ENCODE results near the gene SH3RF3.

The SH3RF3 gene

DNA sequence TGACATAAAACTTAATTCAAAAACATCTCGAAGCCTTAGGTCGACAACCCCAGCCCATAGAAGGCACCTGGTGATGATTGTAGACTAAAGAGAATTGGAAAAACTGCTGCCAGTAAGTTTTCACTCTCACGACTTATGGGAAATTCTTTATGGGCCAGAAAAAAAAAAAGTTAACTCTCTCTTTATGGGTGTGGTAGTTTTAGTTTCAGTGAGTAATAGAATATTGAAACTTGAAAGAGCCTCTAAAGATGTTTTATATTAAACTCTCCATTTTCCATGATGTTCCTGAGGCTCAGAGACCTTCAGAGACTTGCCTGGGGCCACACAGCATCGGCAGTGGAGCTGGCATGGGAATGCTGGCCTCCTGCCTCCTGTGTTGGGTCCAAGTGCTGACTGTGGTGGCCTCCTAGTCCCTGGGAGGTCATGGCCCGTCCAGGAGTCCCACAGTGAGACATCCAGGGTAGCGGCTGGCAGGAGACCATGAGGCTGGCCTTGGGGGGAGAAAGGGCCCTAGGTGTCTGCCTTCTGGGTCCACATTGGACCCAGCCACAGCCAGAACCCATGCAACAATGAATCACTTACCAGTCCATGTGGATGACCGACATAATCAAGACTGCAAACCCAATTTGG is 325.9 kb downstream of the SH3RF3 start:
- DNase-seq (ENCODE audit: low read depth), result no peak

DNA sequence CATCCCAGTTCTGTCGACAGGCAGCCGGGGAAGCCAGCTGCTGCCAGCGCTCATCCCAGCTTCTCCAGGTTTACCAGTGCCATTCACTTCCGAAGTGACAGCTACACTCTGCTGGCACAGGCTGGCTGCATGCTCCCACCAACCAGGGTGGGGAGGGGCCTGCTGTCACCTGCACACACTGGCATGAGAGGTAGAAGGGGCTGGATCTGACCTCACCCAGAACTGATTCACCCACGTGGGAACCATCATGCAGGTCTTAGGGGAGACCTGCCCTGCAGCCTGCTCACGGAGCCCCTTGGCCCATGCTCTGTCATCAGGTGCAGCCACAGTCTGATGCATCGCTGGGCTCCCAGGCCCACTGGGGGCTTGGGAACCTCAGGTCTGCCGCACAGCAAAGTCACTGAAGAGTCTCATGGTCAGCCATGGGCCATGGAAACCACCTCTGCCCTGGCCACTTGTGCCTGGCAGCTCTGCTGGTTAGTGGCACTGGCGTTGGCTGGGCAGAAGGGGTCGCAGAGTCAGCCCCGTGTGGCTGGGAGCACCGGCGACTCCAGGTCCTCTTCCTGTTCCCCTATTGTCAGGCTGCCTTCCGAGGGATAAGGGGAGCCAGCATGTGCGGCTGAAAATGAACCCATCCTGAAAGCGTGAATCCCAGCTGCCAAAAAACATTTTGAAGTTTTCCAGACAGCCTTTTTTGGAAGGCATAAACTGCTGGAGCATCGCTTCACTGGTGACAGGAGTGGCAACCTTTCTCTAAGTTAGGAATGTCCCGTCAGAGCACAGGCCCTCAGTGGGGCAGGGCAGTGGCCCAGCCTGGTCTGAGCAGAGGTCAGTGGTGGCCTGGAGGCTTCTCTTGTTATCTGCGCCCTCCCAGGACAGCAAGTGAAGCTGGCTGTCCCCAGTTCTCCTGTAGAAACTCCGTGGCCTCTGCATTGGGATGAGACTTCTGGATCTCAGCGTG is 327.0 kb downstream of the SH3RF3 start:
- no peak for DNase-seq (ENCODE audit: low read depth)

DNA sequence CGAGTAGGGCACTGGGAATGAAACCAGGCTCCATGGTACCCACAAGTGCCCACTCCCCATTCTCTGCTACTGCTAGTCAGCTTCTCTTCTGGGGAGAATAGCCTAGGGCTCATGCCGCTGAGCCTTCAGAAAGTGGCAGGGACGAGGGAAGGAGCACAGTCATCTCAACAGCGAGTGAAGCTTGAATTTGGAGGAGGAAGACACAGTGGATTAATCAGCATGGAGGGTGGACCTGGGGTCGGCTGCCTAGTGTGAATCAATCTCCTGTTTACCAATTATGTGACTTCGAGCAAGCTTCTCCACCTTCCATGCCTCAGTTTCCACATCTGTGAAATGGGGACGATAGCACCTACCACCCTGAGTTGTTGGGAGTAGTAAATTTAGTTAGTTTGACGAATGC is 327.8 kb downstream of the SH3RF3 start:
- no peak for DNase-seq (ENCODE audit: low read depth)

DNA sequence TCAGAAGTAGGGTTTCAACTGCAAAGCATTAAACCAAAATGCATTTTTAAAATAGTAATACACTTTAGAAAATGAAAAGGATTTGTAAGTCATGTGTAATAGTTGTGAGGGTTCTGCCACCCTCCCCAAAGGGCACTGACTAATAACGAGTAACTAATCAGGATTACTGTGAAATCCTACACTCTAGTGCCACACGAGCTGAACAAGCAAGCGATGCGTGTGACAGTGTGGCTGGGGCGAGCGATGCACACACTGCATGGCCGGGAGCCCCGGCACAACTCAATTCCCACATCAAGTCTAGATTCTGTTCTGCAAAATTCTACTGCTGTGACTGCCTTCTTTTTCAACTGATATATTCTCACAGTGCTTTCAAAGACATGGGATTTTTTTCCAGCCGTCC is 328.4 kb downstream of the SH3RF3 start:
- DNase-seq (ENCODE audit: low read depth), result no peak

DNA sequence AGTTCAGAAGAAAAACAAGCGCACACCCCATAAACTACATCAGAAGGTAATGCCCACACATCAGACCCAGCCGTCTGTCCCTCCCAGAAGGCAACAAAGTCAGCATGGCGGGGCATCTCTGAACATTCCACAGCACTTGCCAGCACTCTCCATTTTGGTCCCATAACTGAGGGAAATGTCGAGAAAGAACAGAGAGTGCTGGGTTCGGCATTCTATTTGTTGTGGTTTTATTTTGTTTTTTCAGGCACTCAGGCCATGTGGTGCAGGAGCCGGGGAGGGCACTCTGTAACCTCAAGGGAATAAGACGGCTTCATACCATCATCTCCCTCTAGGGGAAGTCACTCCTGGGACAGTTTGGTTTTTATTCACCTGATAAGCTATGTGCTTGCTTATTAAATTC is 328.8 kb downstream of the SH3RF3 start:
- no peak for DNase-seq (ENCODE audit: low read depth)

DNA sequence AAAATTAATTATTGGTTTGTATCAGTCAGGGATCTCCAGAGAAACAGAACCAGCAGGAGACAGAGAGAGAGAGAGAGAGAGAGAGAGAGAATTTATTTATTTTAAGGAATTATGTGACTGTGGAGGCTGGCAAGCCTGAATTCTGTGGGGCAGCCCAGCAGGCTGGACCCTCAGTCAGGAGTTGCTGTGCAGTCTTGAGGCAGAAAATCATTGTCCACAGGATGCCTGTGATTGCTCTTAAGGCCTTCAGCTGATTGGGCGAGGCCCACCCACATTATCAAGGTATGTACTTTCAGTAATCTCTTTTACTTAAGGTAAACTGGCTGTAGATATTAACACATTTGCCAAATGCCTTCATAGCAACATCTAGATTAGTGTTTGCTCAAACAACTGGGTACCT is 329.5 kb downstream of the SH3RF3 start:
- no peak for DNase-seq (ENCODE audit: low read depth)

DNA sequence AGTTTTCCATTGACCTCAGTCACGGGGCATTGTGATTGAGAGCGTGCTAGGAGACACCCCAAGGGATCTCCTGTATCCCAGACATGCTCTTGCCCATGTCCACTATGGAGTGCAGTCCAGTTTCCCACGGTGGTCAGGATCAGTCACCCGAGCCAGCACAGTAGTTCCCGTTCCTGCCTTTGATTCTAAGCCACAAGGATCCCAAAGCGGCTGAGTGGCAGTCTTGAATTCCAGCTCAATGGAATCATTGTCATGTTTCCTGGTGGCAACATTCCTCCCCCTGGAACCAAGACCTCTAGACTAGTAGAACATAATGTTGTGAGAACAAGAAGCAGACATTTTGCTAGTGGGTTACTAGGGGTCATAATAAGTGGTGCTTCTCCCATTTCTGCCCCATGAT is 330.5 kb downstream of the SH3RF3 start:
- DNase-seq (ENCODE audit: low read depth), result no peak

DNA sequence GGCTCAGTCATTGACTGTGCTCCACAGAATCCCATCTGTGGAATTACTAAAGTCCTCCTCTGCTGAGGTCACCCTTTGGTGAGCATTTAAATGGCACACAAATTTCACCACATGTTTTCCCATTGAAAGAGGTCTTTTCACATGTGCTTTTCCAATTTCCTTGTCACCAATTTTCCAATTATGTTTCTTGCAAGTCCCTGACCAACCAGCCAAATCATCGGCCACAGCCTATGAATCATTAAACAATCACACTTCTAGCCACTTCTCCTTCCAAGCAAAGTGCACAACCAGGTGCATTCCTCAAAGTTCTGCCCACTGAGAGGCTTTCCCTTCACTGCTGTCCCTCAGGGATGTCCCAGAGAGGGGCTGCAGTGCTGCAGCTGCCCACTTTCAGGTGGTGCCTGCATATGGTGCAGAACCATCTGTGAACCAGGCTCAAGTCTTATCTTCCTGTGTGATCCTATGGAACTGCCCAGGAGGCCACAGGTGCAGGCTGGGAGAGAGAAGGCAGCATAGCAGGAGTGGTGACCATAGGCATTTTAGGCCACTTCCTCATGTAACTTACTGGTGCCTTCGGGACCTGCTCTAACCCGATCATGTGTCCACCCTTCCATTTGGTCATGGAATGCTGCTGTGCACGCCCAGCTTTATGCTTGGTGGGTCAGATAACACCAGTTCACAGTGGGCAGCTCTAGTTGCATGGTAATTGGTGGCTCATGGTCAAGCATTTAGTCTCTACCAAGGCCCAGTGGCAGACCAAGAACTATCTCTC is 331.7 kb downstream of the SH3RF3 start:
- no peak for DNase-seq (ENCODE audit: low read depth)

DNA sequence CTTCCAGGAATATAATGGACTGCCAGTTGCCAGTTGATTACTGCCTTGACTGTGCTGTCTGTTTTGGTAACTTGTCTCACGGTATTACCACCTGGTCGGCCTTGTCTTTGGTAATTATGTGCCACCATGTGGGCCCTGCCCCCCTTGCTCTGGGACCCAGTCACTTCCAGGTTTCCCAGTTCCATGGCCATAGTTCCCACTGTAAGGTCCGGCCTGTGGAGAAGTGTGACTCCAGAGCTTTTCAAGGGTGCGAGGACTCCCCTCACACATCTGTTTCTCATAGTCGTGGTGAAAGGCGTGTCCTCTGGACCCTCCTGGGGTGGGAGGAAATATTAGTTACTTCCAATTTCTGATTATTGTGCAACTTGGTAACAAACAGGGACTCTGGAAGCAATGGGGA is 334.2 kb downstream of the SH3RF3 start:
- no peak for DNase-seq (ENCODE audit: low read depth)

DNA sequence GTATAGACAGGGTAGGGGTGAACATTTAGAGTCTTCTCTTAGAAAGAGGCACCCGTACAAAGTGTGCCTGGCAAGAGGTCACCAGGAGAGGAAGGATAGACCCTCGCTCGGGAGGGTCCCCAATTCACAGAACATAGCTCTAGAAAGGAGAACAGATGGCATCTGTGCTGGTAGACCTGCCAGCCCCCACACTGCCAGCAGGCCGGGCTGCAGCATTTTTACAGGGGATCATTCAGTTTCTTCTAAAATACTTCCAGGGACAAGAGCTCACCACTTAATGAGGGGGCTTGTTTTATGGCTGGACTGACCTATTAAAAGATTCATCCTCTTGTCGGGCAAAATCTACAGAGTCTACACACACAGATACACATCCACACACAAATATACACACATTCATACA is 334.9 kb downstream of the SH3RF3 start:
- DNase-seq (ENCODE audit: low read depth), result no peak

DNA sequence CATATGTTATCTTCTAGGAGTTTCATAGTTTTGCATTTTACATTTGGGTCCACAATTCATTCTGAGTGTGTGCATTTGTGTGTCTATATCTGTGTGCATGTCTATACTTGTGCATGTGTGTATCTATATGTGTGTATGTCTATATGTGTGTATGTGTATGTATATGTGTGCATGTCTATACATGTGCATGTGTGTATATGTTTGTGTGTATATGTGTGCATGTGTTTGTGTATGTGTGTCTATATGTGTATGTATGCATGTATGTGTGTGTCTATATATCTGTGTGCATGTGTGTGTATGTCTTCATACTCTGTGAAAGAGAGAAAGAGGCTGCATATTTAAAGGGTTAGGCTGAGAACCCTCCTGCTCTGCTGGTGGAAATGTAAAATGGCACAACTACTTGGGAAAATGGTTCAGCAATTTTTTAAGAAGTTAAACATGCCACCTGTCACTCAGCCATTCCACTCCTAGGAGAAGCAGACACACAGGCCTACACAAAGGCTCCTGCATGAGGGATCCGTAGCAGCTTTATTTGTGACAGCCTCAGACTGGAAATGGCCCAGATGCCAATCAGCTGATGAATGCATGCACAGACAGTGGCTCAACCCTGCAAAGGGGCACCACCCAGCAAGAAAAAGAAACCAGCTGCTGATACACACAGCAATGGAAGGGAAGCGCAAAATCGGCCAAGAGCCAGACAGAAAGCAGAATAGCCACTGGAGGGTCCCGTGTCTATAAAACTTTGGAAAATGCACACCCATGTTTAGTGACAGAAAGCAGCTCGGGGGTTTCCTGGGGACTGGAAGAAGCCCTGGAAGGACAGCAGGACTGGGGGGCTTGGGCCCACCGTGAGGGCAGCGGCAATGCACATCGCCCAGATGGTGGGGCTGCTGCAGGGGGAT is 337.9 kb downstream of the SH3RF3 start:
- no peak for DNase-seq (ENCODE audit: low read depth)

DNA sequence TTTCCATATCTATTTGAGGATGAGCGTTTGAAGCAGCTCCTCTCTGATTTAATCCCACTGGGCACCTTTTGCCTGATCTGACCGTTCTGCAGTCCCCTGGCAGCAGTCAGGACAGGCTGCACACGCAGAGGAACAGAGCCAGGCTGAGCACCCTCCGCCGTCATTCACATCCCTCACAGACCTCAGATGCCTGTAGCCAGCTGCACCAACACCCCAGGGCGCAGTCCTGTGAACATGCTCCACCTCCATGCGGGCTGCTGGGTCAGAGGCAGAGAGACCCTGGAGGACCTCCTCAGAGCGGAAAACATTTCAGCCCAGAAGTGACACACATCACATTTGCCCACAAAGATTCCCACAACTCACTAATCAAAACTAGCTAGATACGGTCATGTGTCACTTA is 338.7 kb downstream of the SH3RF3 start:
- no peak for DNase-seq (ENCODE audit: low read depth)

DNA sequence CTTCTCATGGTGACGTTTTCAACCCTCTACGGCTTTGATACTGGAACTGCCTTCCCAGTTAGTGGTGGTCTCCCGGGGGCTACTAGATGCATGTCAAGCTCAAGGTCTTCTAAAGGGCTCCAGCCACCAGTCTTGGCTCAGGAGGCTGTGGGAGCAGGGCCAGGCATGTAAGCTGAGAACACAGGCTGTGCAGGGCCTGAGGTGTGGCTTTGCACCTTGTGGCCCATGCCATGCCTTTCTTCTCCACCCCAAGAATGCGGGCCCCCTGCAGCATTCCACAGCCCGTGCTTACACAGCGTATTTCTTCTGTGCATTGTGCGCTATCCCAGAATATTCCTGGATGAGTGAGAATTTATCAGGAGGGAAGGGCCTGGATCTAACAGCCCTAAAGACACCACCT is 339.9 kb downstream of the SH3RF3 start:
- no peak for DNase-seq (ENCODE audit: low read depth)

DNA sequence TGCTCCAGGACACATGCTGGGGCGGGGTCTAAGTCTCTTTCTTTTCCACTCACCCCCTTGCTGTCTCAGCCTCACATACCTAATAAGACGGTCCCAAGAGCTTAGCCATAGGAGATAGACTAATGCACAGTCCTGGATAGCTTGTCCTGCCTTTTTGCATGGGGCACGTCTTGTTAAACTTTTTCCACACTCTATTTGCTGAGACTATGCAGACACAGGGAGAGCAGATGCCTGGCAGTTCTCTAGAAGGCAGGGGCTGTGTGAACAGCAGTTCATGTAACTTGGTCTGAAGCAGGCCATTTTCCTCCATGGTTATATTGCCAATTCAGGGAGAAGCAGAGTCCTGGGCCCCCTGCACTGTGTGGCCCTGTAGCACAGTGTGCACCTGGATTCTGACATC is 342.7 kb downstream of the SH3RF3 start:
- DNase-seq (ENCODE audit: low read depth), result no peak

DNA sequence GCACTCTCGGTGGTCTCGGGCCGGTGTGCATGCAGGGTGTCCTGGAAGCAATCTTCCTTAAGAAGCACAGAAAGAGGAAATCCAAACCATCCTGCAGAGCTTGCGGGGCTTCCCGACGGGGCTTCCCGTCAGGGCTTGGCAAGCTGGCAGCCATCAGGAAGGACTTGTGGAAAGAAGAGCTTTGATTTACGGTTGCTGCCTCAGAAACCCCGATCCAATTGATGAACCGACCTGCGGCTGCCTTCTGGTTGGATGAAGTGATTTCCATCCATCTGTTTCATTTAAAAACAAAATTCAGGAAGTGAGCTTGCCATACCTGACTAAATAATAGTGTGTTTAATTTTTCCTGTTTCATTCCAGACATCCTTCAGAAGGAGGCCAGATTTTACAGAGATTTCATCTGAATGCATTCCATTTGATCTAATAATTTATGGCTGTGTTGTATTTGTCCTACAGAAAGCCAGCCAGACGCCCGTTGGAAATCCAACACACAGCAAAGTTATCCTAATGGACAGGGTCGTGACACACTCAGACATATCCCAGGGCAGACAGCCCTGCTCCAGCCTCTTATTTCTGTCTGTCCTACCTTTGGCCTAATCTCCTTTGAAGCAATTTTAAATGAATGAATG is 343.4 kb downstream of the SH3RF3 start:
- DNase-seq (ENCODE audit: low read depth), result no peak

DNA sequence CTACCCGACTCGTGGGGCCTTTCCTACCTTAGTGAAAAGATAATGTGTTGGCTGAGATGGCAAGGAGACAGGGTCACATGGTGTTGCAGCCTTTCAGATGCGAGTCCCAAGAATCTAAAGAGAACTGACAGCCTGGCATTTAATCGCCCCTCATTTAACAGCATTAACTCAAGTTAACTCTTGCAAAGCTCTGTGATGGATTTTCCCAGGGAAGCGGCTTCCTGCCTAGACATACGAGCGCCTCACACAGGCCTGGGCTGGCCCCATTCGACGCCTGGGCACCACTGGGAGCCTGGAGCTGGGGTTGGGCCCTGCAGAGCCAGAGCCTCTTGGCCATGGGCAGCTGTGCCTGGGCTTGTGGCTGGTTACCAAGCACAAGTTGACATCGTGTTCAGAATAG is 344.0 kb downstream of the SH3RF3 start:
- no peak for DNase-seq (ENCODE audit: low read depth)

DNA sequence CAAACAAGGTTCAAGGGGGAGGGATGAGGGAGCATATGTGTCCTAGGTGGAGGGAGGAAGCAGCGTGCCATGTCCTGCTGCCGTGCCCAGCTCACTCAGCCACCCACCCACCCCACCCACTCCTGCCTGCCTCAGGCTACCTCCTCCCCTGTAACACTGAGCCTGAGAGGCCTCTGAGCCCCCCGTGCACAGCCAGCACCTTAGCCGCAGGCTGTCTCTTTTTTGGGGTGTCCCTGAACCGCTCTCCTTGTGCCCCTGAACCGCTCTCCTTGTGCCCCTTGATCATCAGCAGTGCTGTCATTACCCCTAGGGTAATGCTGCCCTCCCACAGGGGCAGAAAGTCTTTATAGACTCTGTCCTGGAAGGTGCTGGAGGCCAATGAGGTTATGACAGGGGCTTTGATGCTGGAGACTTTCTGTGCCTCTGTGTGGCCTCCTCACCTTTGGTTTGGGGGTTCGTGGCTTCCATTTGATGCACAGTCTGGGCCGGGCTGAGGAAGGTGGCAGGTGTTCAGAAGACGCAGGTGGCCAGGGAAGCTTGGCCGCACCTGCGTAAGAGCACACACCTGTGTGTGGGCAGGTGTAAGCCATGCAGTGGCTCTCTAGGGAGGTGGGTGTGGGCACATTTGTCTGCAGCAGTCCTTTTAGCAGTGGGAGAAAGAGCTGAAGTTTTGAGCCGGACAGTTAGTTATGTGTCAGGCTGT is 344.8 kb downstream of the SH3RF3 start:
- no peak for DNase-seq (ENCODE audit: low read depth)

DNA sequence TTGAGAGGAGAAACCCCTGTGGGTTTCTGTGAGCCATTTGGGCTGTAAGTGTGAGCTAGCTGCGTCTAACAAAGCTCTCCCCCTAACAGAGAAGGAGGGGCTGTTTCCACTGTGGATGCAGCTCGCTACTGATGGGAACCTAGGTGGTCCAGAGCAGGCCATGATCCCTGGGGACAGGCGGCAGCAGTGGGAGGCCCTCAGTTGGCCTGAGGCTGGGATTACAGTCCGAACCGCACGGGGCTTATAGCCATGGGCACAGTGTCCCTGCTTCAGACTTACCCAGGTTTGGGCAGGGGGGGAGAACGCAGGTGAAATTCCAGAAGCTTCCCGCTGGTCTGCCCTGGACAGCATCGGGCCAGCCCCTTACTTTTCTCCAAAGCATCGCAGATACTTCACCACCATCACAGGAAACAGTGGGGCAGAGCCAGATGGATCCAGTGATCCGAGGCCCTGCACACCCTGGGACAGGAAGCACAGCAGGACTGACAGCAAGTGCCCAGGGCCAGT is 345.4 kb downstream of the SH3RF3 start:
- DNase-seq (ENCODE audit: low read depth), result no peak

DNA sequence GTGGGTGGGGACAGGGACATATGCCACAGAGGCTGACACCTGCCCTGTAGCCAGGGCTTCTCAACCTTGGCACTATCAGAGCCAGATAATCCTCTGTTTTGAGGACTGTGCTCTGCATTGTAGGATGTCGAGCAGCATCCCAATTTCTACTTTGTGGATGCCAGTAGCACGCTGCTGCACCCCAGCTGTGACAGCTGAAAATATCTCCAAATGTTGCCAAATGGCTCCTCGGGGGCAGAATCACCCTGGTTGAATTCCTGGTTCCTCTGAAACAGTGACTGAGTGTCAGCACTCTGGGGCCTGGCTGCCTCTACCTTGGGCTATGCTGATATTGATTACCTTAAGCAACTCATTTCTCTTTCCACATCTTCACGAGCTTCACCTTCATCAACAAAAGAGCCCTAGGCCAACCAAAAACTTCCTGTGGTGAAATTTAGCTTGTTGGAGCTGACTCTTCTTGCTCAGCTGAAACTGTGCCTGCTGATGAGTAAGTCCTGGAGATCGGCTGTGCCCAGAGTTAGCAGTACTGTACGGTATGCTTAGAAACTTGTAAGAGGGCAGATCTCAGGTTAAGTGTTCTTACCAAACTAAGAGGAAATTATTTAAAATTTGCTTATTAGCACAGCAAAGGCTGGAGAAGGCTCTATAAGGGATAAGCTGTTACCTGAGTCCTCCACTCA is 346.7 kb downstream of the SH3RF3 start:
- no peak for DNase-seq (ENCODE audit: low read depth)

Measured in stimulated activated CD8-positive, alpha-beta memory T cell treated with anti-CD3 and anti-CD28 coated beads, Interleukin-4, amount 100 ng/mL, for 24 hours (primary cell).